Measurements from ENCODE around the gene DAZL. TPM values are rescaled to one million over a fixed set of nuclear protein-coding genes. Genes with fewer than 3 reads are reported as not detected.

The DAZL gene
- total RNA-seq, 1 experiment from 2014 or later, result not detected

DNA sequence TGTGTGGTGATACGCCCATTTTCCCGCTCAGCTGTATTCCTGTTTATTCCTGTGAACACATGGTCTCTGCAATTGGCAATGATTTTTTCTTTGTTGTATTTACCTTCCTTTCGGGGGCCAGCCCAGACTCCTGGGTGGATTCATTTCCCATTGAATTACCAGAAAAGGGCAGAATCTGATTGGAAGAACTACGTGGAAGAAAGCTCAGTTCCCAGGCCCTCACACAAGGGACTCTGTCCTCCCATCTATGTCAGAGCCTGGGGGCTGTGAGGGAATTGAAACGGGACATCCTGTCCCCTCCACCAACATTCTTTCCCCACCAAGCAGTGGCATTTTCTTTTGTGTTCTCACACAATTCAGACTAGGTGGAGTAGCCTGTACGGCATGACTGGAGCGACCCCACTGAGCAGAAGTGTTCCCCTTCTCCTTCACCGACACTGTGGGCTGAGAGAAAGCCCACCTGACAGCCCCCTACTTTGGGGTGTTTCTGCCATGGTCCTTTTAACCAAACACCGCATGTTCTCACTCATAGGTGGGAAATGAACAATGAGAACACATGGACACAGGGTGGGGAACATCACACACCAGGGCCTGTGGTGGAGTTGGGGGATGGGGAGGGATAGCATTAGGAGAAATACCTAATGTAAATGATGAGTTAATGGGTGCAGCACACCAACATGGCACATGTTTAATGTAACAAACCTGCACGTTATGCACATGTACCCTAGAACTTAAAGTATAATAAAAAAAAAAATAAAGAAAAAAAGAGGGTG is 59.6 kb downstream of the DAZL start:
- Histone ChIP-seq H3K4me3 (no peak overlapping the region), H3F3A (ENCODE audit: insufficient read depth, low read depth) (no peaks in the 10 kb centered on the region), H3K36me3 (ENCODE audit: low read depth) (no peaks in the 10 kb centered on the region), H3K79me2 (ENCODE audit: low read depth) (no peaks in the 10 kb centered on the region), H3K9me2 (ENCODE audit: insufficient read depth) (no peaks in the 10 kb centered on the region), H3K9me3 (ENCODE audit: insufficient read depth, low read depth) (no peaks in the 10 kb centered on the region), H3K27me3 (ENCODE audit: insufficient read depth, low read depth) (peaks cover 30% of the 10 kb centered on the region), H3K4me1 (replicated peaks; ENCODE audit: insufficient read depth) (no peaks in the 10 kb centered on the region), H2AFZ (no peak overlapping the region), H4K20me1 (ENCODE audit: insufficient read depth) (no peaks in the 10 kb centered on the region), H3K27ac (no peak overlapping the region), H3K4me2 (no peak overlapping the region)
- BruUV-seq (replicated peaks), result no TSS peak
- CTCF ChIA-PET, result no interaction called here
- intact Hi-C loops (cut with micrococcal nuclease; ENCODE audit: unreplicated experiment), result loop anchor here (10.0 kb wide), 1 partner anchor 1341 kb away; the partner anchor contains the start of gene CAPN7
- DNase-seq, result no peak
- TF ChIP-seq, protein P1, sequence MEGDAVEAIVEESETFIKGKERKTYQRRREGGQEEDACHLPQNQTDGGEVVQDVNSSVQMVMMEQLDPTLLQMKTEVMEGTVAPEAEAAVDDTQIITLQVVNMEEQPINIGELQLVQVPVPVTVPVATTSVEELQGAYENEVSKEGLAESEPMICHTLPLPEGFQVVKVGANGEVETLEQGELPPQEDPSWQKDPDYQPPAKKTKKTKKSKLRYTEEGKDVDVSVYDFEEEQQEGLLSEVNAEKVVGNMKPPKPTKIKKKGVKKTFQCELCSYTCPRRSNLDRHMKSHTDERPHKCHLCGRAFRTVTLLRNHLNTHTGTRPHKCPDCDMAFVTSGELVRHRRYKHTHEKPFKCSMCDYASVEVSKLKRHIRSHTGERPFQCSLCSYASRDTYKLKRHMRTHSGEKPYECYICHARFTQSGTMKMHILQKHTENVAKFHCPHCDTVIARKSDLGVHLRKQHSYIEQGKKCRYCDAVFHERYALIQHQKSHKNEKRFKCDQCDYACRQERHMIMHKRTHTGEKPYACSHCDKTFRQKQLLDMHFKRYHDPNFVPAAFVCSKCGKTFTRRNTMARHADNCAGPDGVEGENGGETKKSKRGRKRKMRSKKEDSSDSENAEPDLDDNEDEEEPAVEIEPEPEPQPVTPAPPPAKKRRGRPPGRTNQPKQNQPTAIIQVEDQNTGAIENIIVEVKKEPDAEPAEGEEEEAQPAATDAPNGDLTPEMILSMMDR (conservative IDR thresholded peaks at IDR 0.05), result no peak
- TF ChIP-seq EZH2 (IDR thresholded peaks at IDR 0.05; ENCODE audit: low read depth), result no peak
- POLR2A ChIA-PET (ENCODE audit: unreplicated experiment), result no interaction called here

DNA sequence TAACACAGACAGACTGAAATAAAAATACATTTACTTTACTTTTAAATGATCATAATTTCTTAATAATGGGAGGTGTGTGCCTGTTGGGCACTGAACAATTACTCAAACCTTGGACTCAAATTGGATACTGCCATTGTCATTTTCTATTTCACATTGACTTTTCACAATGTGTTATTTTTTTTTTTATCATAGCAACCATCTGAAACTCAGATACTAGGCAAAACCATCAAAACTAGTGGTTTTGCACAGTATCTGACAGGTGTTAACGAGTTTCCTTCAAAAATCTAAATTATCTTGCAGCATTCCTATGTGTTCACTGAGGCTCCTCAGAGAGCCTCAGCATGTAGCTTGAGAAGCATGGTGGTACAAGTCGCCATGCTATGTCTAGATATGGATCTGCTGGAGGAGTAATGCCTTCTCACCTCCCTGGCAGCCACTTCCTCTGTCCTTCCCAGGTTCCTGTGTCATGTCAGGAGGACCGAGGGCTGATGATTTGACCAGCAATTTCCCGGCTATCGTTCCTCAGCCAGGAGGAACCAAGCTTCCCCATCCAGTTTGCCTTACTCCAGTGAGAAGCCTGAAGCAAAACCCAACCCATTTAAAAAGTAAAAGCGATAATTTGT is 61.9 kb downstream of the DAZL start:
- Histone ChIP-seq H3K27ac (no peak overlapping the region), H3K27me3 (ENCODE audit: insufficient read depth, low read depth) (peaks cover 33% of the 10 kb centered on the region), H3K4me3 (no peak overlapping the region), H3F3A (ENCODE audit: insufficient read depth, low read depth) (no peaks in the 10 kb centered on the region), H3K4me1 (replicated peaks; ENCODE audit: insufficient read depth) (no peaks in the 10 kb centered on the region), H2AFZ (no peak overlapping the region), H3K9me3 (ENCODE audit: insufficient read depth, low read depth) (no peaks in the 10 kb centered on the region), H3K9me2 (ENCODE audit: insufficient read depth) (no peaks in the 10 kb centered on the region), H3K36me3 (ENCODE audit: low read depth) (no peaks in the 10 kb centered on the region), H3K79me2 (ENCODE audit: low read depth) (no peaks in the 10 kb centered on the region), H3K4me2 (no peak overlapping the region), H4K20me1 (ENCODE audit: insufficient read depth) (no peaks in the 10 kb centered on the region)
- CTCF ChIA-PET, result no interaction called here
- no peak for DNase-seq
- TF ChIP-seq, protein P1 (conservative IDR thresholded peaks at IDR 0.05), result no peak
- TF ChIP-seq EZH2 (IDR thresholded peaks at IDR 0.05; ENCODE audit: low read depth), result no peak
- intact Hi-C loops (cut with micrococcal nuclease; ENCODE audit: unreplicated experiment), result loop anchor here (10.0 kb wide), 1 partner anchor 1339 kb away; the partner anchor contains the start of gene CAPN7
- POLR2A ChIA-PET (ENCODE audit: unreplicated experiment), result no interaction called here
- no TSS peak for BruUV-seq (replicated peaks)

DNA sequence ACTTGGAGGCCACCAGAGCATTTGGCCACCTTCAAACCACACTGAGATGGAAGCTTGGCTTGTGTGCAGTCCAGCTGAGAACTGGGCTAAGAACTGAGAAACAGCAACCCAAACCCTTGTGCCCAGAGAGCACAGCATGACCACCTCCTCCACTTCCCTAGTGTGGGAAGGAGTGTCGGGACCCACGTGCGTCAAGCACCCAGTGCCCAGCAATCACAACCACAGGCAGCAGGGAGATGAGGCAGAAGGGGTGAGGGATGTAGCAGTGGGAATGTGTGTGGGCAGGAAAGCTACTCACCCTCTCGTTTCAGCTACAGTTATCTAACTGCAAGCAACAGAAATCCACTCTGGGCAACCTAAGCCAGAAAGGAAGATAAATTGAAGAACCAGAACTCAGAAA is 66.7 kb downstream of the DAZL start:
- H4K20me1 ChIP-seq (ENCODE audit: insufficient read depth), result no peaks in the 10 kb centered on the region
- H3K4me2 ChIP-seq, result no peak overlapping the region
- H3K4me1 ChIP-seq (replicated peaks; ENCODE audit: insufficient read depth), result no peaks in the 10 kb centered on the region
- no peak overlapping the region for H3K4me3 ChIP-seq
- TF ChIP-seq, protein P1 (conservative IDR thresholded peaks at IDR 0.05), result no peak
- no peak for TF ChIP-seq EZH2 (IDR thresholded peaks at IDR 0.05; ENCODE audit: low read depth)
- H3K27me3 ChIP-seq (ENCODE audit: insufficient read depth, low read depth), result peaks cover 25% of the 10 kb centered on the region
- ChIA-PET CTCF (no interaction called here), POLR2A (ENCODE audit: unreplicated experiment) (no interaction called here)
- no peaks in the 10 kb centered on the region for H3K79me2 ChIP-seq (ENCODE audit: low read depth)
- no peaks in the 10 kb centered on the region for H3F3A ChIP-seq (ENCODE audit: insufficient read depth, low read depth)
- intact Hi-C loops (cut with micrococcal nuclease; ENCODE audit: unreplicated experiment), result no loop called here
- H3K36me3 ChIP-seq (ENCODE audit: low read depth), result no peaks in the 10 kb centered on the region
- H3K27ac ChIP-seq, result no peak overlapping the region
- no peaks in the 10 kb centered on the region for H3K9me2 ChIP-seq (ENCODE audit: insufficient read depth)
- no peak for DNase-seq
- H3K9me3 ChIP-seq (ENCODE audit: insufficient read depth, low read depth), result no peaks in the 10 kb centered on the region
- no peak overlapping the region; the same call in 1 of the 2 replicates for H2AFZ ChIP-seq
- BruUV-seq (replicated peaks), result no TSS peak

Measured in PC-9 (cell line).